Smooth muscle cell of bladder (primary cell): Measurements from ENCODE around the gene CHRD. TPM values are rescaled to one million over a fixed set of nuclear protein-coding genes. Genes with fewer than 3 reads are reported as not detected.

Source experiments
- total RNA-seq: library from RNA; depleted of rRNA; stranded (reverse); fragments of >200 nt; gene quantifications from 2 replicates; pipeline ENCODE4 v1.2.3, GENCODE V29; 2014

The CHRD gene
- total RNA-seq = 1.4 and 1.9 TPM in 2 replicates

DNA sequence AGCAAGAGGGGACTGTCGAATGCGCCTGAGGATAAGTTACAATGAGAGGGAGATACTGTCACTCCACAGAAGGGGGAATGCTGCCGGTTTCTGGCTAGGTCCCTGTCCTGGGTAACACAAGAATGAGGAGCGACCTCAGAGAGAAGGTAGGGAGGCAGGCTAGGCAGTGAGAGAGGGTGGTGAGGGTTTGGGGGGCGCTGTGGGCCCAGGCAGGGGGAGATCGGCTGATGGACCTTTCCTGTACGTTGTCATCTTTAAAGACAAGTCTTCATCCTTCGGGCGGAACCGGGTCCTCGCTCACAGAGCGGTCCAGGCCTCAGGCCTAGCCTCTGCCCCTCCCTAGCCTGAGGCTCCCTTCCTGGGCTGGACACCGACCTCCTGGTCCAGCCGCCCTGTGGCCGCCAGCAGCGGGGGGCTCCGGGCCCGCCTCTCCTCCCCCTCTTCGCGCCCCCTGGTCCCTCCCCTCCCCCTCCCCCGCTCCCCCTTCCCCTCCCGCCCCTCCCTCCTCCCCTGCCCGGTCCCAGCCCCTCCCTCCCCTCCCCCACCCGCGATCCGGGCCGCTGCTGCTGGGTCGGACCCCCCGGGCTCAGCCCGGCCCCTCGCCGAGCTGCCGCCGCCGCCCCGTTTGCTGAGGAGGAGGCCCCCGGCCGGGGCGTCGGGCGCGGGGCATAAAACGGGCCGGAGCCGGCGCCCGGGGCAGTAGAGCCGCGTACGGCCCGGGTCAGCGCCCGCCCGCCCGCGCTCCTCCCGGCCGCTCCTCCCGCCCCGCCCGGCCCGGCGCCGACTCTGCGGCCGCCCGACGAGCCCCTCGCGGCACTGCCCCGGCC lies at the start of gene CHRD:
TSS of gene CHRD (plus strand) at position 697 of the 827 bp plus-strand sequence. CDS start 265 bp downstream, outside the sequence.

DNA sequence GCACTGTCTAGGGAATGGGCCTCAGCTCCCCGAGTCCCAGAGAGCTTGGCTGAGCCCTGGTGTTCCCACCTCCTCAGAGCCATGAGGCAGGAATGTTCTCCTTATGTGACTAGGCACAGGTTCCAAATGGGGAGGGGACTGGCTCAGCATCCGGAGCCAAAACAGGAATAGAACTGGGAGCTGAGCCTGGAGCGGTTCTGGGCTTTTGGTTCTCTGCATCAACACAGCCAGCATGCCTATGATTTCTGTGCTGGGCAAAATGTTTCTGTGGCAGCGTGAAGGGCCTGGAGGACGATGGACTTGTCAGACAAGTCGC lies 42.5 kb upstream of the CHRD start, which contains the start of gene FAM131A:
TSS of gene FAM131A (plus strand) at position 202 of the 316 bp plus-strand sequence. CDS start at position 233, 31 bp downstream.

DNA sequence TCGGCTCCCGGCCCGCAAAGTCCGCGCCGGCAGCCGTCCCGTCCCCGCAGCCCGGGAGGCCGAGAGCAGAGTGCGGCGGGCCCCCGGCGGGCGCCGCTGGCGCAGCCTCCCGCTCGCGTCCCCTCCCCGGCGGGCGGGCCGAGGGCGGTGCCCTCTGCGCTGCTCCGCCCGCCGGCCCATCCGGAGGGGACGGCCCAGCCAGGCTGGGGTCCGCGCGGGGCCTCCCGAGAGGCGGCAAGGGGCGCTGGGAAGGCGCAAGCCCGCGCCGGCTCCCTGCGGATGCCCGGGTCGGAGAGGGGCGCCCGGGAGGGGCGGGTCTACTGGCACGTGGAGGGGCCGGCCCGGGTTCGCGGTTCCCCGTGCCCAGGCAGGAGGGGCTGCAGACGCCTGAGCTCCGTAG lies 18.3 kb upstream of the CHRD start, which contains the start of the genes CLCN2 and POLR2H:
TSS of gene CLCN2 (minus strand) at position 74 of the 400 bp plus-strand sequence. CDS start 126 bp downstream, outside the sequence.
TSS of gene POLR2H (plus strand) at position 179 of the 400 bp plus-strand sequence. CDS start 1,783 bp downstream, outside the sequence.

GRCh38 chr3:184377882-184378445 lies 1.9 kb upstream of the CHRD start, which contains the start of gene THPO:
Gene THPO, minus strand, starts transcription at chr3:184378207. Its CDS starts 1,948 bp downstream, at chr3:184376259.

Other genes starting within 250 kb of the CHRD start
- gene EIF2B5, start 244.7 kb upstream of the CHRD start, total RNA-seq = 27.3 and 29.0 TPM in 2 replicates
- gene DVL3, start 224.7 kb upstream of the CHRD start, total RNA-seq = 26.2 and 44.7 TPM in 2 replicates
- 773 and 801 TPM in 2 replicates for gene AP2M1, start 205.2 kb upstream of the CHRD start, total RNA-seq
- gene ABCF3, start 193.9 kb upstream of the CHRD start, total RNA-seq = 44.7 and 64.9 TPM in 2 replicates
- gene VWA5B2, start 150.5 kb upstream of the CHRD start, total RNA-seq = not detected in 2 replicates
- gene ALG3, start 131.1 kb upstream of the CHRD start, total RNA-seq = 23.5 and 25.0 TPM in 2 replicates
- 3.4 and 4.8 TPM in 2 replicates for gene EEF1AKMT4, start 130.4 kb upstream of the CHRD start, total RNA-seq
- 0.09 and 0.14 TPM in 2 replicates for gene CAMK2N2, start 118.5 kb upstream of the CHRD start, total RNA-seq
- gene ECE2, start 104.0 kb upstream of the CHRD start, total RNA-seq = not detected in 2 replicates
- 391 and 419 TPM in 2 replicates for gene PSMD2, start 80.8 kb upstream of the CHRD start, total RNA-seq
- 198 and 261 TPM in 2 replicates for gene EIF4G1, start 65.4 kb upstream of the CHRD start, total RNA-seq
- 10.5 and 18.1 TPM in 2 replicates for gene FAM131A, start 42.5 kb upstream of the CHRD start, total RNA-seq
- 3.0 and 3.3 TPM in 2 replicates for gene CLCN2, start 18.4 kb upstream of the CHRD start, total RNA-seq
- gene POLR2H, start 18.3 kb upstream of the CHRD start, total RNA-seq = 63.6 and 81.2 TPM in 2 replicates
- 0.14 and 0.18 TPM in 2 replicates for gene THPO, start 1.8 kb upstream of the CHRD start, total RNA-seq
- gene EPHB3, start 181.7 kb downstream of the CHRD start, total RNA-seq = 3.7 and 7.0 TPM in 2 replicates